H9 (cell line): ENCODE results near the gene PPAT. TPM values are rescaled to one million over a fixed set of nuclear protein-coding genes. Genes with fewer than 3 reads are reported as not detected.

Source experiments
- DNase-seq: peaks from one replicate; pipeline ENCODE4 v3.0.0-alpha.2; 2017
- H2AFZ ChIP-seq: one replicate; pipeline ENCODE4 v1.6.1; 2013; ENCODE audit warnings: mild to moderate bottlenecking, low read length, control low read depth, moderate library complexity
- H2AK5ac ChIP-seq: 2 replicates; pipeline ENCODE4 v1.6.1; 2013; ENCODE audit warnings: low read length, control low read depth, mixed read lengths; ENCODE audit not compliant: insufficient read length
- H2BK120ac ChIP-seq: one replicate; pipeline ENCODE4 v1.6.1; 2013; ENCODE audit warnings: low read depth, mild to moderate bottlenecking, low read length, control low read depth, inconsistent platforms; ENCODE audit not compliant: poor library complexity, severe bottlenecking
- H2BK12ac ChIP-seq: 2 replicates; pipeline ENCODE4 v1.6.1; 2013; ENCODE audit warnings: low read length, control low read depth, mixed read lengths, low read depth; ENCODE audit not compliant: insufficient read length
- H2BK15ac ChIP-seq: 2 replicates; pipeline ENCODE4 v1.6.1; 2013; ENCODE audit warnings: low read depth, low read length, control low read depth
- H2BK20ac ChIP-seq: one replicate; pipeline ENCODE4 v1.6.1; 2013; ENCODE audit warnings: low read depth, mild to moderate bottlenecking, low read length, control low read depth, inconsistent platforms; ENCODE audit not compliant: poor library complexity, severe bottlenecking
- H2BK5ac ChIP-seq: 2 replicates; pipeline ENCODE4 v1.6.1; 2013; ENCODE audit warnings: low read length, control low read depth, mixed read lengths; ENCODE audit not compliant: insufficient read length
- H3K14ac ChIP-seq: 2 replicates; pipeline ENCODE4 v1.6.1; 2013; ENCODE audit warnings: low read length, control low read depth; ENCODE audit not compliant: insufficient read depth
- H3K18ac ChIP-seq: 2 replicates; pipeline ENCODE4 v1.6.1; 2013; ENCODE audit warnings: low read depth, mild to moderate bottlenecking, mixed read lengths, low read length, control low read depth; ENCODE audit not compliant: insufficient read length
- H3K23ac ChIP-seq: 2 replicates; pipeline ENCODE4 v1.6.1; 2013; ENCODE audit warnings: low read length, control low read depth, mixed read lengths, low read depth; ENCODE audit not compliant: insufficient read length
- H3K23me2 ChIP-seq: 2 replicates; pipeline ENCODE4 v1.6.1; 2013; ENCODE audit warnings: low read depth, mild to moderate bottlenecking, mixed read lengths, low read length, control low read depth; ENCODE audit not compliant: insufficient read length, poor library complexity, severe bottlenecking
- H3K27ac ChIP-seq: 2 replicates; pipeline ENCODE4 v1.5.1; 2013; ENCODE audit warnings: low read length, control low read depth, mixed read lengths, low read depth; ENCODE audit not compliant: insufficient read length
- H3K27me3 ChIP-seq: 2 replicates; pipeline ENCODE4 v1.6.1; 2013; ENCODE audit warnings: low read length, control low read depth, inconsistent platforms; ENCODE audit not compliant: insufficient read depth
- H3K4ac ChIP-seq: 2 replicates; pipeline ENCODE4 v1.6.1; 2013; ENCODE audit warnings: low read depth, mild to moderate bottlenecking, control low read depth, inconsistent platforms, low read length, moderate library complexity
- H3K4me1 ChIP-seq: 2 replicates; pipeline ENCODE4 v1.6.1; 2013; ENCODE audit warnings: low read length, control low read depth, inconsistent platforms; ENCODE audit not compliant: insufficient read depth
- H3K4me2 ChIP-seq: 2 replicates; pipeline ENCODE4 v1.6.1; 2013; ENCODE audit warnings: low read length, control low read depth, mixed read lengths; ENCODE audit not compliant: insufficient read length, insufficient read depth
- H3K56ac ChIP-seq: 2 replicates; pipeline ENCODE4 v1.6.1; 2013; ENCODE audit warnings: low read depth, mild to moderate bottlenecking, mixed read lengths, low read length, control low read depth; ENCODE audit not compliant: insufficient read length
- H3K79me1 ChIP-seq: 2 replicates; pipeline ENCODE4 v1.6.1; 2013; ENCODE audit warnings: low read depth, mild to moderate bottlenecking, moderate library complexity, low read length, control low read depth, inconsistent platforms; ENCODE audit not compliant: insufficient read depth, poor library complexity, severe bottlenecking
- H3K79me2 ChIP-seq: 2 replicates; pipeline ENCODE4 v1.6.1; 2013; ENCODE audit warnings: low read length, control low read depth, inconsistent platforms; ENCODE audit not compliant: insufficient read depth
- H3K9ac ChIP-seq: 2 replicates; pipeline ENCODE4 v1.6.1; 2013; ENCODE audit warnings: low read length, control low read depth, mixed read lengths; ENCODE audit not compliant: insufficient read length; ENCODE audit errors: extremely low read depth
- H3K9me3 ChIP-seq: one replicate; pipeline ENCODE4 v1.6.1; 2013; ENCODE audit warnings: low read depth, low read length, inconsistent platforms; ENCODE audit not compliant: control insufficient read depth
- H3T11ph ChIP-seq: one replicate; pipeline ENCODE4 v1.6.1; 2013; ENCODE audit warnings: mild to moderate bottlenecking, low read length, control low read depth, inconsistent platforms
- H4K20me1 ChIP-seq: one replicate; pipeline ENCODE4 v1.6.1; 2013; ENCODE audit not compliant: control insufficient read depth, insufficient read length, insufficient read depth
- H4K5ac ChIP-seq: 2 replicates; pipeline ENCODE4 v1.6.1; 2013; ENCODE audit warnings: low read depth, mild to moderate bottlenecking, mixed read lengths, low read length, control low read depth; ENCODE audit not compliant: insufficient read length
- H4K8ac ChIP-seq: replicated peaks from 2 replicates; pipeline ENCODE4 v1.6.1; 2013; ENCODE audit warnings: low read length, control low read depth, mixed read lengths, low read depth; ENCODE audit not compliant: insufficient read length
- H4K91ac ChIP-seq: 2 replicates; pipeline ENCODE4 v1.6.1; 2013; ENCODE audit warnings: low read depth, mild to moderate bottlenecking, moderate library complexity, mixed read lengths, low read length, control low read depth; ENCODE audit not compliant: insufficient read length
- H3K27ac Mint-ChIP-seq, 3 experiments: 2 replicates in 2 of 3; 3 replicates in 1 of 3; pipeline ENCODE4 v1.8.0; 2020 to 2021; ENCODE audit warnings: mixed read lengths in 3 of 3, mild to moderate bottlenecking in 1 of 3, moderate library complexity in 1 of 3
- H3K27me3 Mint-ChIP-seq: 2 replicates; pipeline ENCODE4 v1.8.0; 2021; ENCODE audit warnings: low read depth, mild to moderate bottlenecking, moderate library complexity, mixed read lengths
- H3K36me3 Mint-ChIP-seq, 3 experiments: 2 replicates in 2 of 3; 3 replicates in 1 of 3; pipeline ENCODE4 v1.8.0; 2020 to 2021; ENCODE audit warnings: low read depth in 3 of 3, mixed read lengths in 3 of 3; ENCODE audit not compliant: insufficient read depth in 1 of 3
- H3K4me1 Mint-ChIP-seq, 2 experiments: 2 replicates each; pipeline ENCODE4 v1.8.0; 2020; ENCODE audit warnings: mixed read lengths in 2 of 2
- H3K4me3 Mint-ChIP-seq, 2 experiments: 2 replicates in 1 of 2; 3 replicates in 1 of 2; pipeline ENCODE4 v1.8.0; 2020 to 2021; ENCODE audit warnings: mild to moderate bottlenecking in 2 of 2, mixed read lengths in 2 of 2, moderate library complexity in 1 of 2
- H3K9me3 Mint-ChIP-seq, 2 experiments: 2 replicates in 1 of 2; 3 replicates in 1 of 2; pipeline ENCODE4 v1.8.0; 2020; ENCODE audit warnings: mild to moderate bottlenecking in 2 of 2, mixed read lengths in 2 of 2, moderate library complexity in 1 of 2
- CTCF ChIP-seq: fragments of 200-600 bp; sonication (generic); conservative IDR thresholded peaks from 3 replicates; pipeline ENCODE4 v1.8.0; 2021; ENCODE audit warnings: antibody characterized with exemption, mild to moderate bottlenecking
- WGBS: extraction: QIAGEN DNeasy Blood & Tissue Kit; methylation state at CpG from one replicate; pipeline ENCODE4 v1.1.7; 2013; ENCODE audit warnings: missing lambda C conversion rate, low lambda C conversion rate, mixed read lengths; ENCODE audit not compliant: insufficient read length; ENCODE audit errors: extremely low coverage; 5-methylcytosine and 5-hydroxymethylcytosine counted together
- total RNA-seq: library from RNA; stranded (reverse); gene quantifications from 2 replicates; pipeline ENCODE4 v1.2.1, GENCODE V29; 2021

The PPAT gene
- total RNA-seq, 1 experiment from 2014 or later: 77.1 TPM

- no peak overlapping the region for H3T11ph ChIP-seq
- no peak overlapping the region for H3K56ac ChIP-seq
- H4K8ac ChIP-seq: no peak overlapping the region
- no peak overlapping the region for H3K18ac ChIP-seq
- no peak overlapping the region for H4K5ac ChIP-seq
- no peak overlapping the region for H2BK120ac ChIP-seq
- H2BK15ac ChIP-seq: no peak overlapping the region
- H3K79me2 ChIP-seq: peaks cover 49% of the 10 kb centered on the region
- peaks cover 4% of the 10 kb centered on the region for H3K23me2 ChIP-seq
- H2AFZ ChIP-seq: no peak overlapping the region
- Mint-ChIP-seq H3K36me3 (peaks cover 53 to 67% (median 59%) of the 10 kb centered on the region in 3 experiments), H3K4me3 (peak overlapping the region in 1 of 2 experiments; percentile 42; a peak in 1 of 5 replicates), H3K4me1 (peaks cover 32 to 38% of the 10 kb centered on the region in 2 experiments), H3K27me3 (peaks cover 1% of the 10 kb centered on the region; the same call in 1 of the 2 replicates), H3K9me3 (peaks cover 0 to 3% of the 10 kb centered on the region in 2 experiments; a peak in 2 of 5 replicates), H3K27ac (no peak overlapping the region)
- H2BK20ac ChIP-seq: no peak overlapping the region
- no peak overlapping the region for H3K4me2 ChIP-seq
- no peak overlapping the region for H3K14ac ChIP-seq
- no peak for TF ChIP-seq CTCF
- no peak overlapping the region for H3K9ac ChIP-seq
- no peak overlapping the region for H3K23ac ChIP-seq
- H2AK5ac ChIP-seq: no peak overlapping the region
- H4K20me1 ChIP-seq: no peaks in the 10 kb centered on the region
- DNase-seq: no peak
- no peaks in the 10 kb centered on the region for H3K79me1 ChIP-seq
- no peak overlapping the region for H3K4ac ChIP-seq
- no peaks in the 10 kb centered on the region for H3K4me1 ChIP-seq
- H4K91ac ChIP-seq: no peak overlapping the region
- no peak overlapping the region for H2BK5ac ChIP-seq
- H3K27ac ChIP-seq: no peak overlapping the region
- no peaks in the 10 kb centered on the region for H3K27me3 ChIP-seq
- no peaks in the 10 kb centered on the region for H3K9me3 ChIP-seq
- WGBS: no CpG with 5 or more reads among the region's 1 CpG
- H2BK12ac ChIP-seq: no peak overlapping the region
Measured at GRCh38 chr4:56440983-56441382, 5.6 kb upstream of the PPAT start.
